ENCODE data around the gene CCDC90B. TPM values are rescaled to one million over a fixed set of nuclear protein-coding genes. Genes with fewer than 3 reads are reported as not detected.
A peak's percentile ranks its signal among the peaks of the same experiment; 100 is the strongest.

The CCDC90B gene
- polyA plus RNA-seq, 1 donor (not counting 4 experiments of a cell fraction or from before 2014, with no cell fraction given), result 46.9 TPM

DNA sequence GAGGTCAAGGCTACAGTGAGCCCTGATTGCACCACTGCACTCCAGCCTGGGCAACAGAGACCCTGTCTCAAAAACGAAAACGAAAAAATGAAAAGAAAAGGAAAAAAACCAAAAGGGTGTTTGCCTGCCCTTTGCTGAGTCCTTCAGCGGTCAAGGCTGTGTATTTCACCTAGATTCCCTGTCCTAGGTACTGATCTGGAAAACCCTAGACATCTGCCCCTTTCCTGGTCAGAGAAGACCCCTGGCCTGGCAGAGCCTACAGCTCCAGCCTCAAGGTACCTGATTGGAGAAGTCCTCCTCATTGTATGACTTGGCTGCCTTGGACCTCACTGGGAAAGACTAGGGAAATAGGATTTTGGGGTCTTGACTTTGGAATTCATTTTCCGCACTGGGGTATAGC lies 8.0 kb upstream of the CCDC90B start:
- Histone ChIP-seq H2AFZ (ENCODE audit: control insufficient read depth, low read length) (no peak overlapping the region), H3K9ac (ENCODE audit: control insufficient read depth, extremely low read depth, insufficient read depth, low read length) (no peak overlapping the region), H3K9me1 (ENCODE audit: control insufficient read depth, extremely low read depth, insufficient read depth, low read length) (no peaks in the 10 kb centered on the region), H3K27ac (ENCODE audit: control insufficient read depth, insufficient read depth, low read length) (no peak overlapping the region), H3K79me2 (ENCODE audit: control insufficient read depth, insufficient read depth, low read length) (no peaks in the 10 kb centered on the region), H3K9me3 (ENCODE audit: control insufficient read depth, low read depth, low read length) (no peaks in the 10 kb centered on the region), H3K4me1 (ENCODE audit: control insufficient read depth, extremely low read depth, insufficient read depth, low read length) (no peaks in the 10 kb centered on the region), H3K27me3 (ENCODE audit: control insufficient read depth, extremely low read depth, insufficient read depth, low read length) (no peaks in the 10 kb centered on the region), H3K4me3 (ENCODE audit: control insufficient read depth in 2 of 3, extremely low read depth in 1 of 3, insufficient read depth in 2 of 3, low read depth in 1 of 3, low read length in 3 of 3) (no peak overlapping the region), H3K4me2 (ENCODE audit: control insufficient read depth, extremely low read depth, insufficient read depth, low read depth, low read length) (no peak overlapping the region), H4K20me1 (ENCODE audit: control insufficient read depth, extremely low read depth, insufficient read depth, low read length) (no peaks in the 10 kb centered on the region), H3K36me3 (ENCODE audit: control insufficient read depth in 2 of 2, extremely low read depth in 1 of 2, insufficient read depth in 2 of 2, low read length in 2 of 2) (no peaks in the 10 kb centered on the region)
- no peak for TF ChIP-seq EZH2 (IDR thresholded peaks at IDR 0.05; ENCODE audit: low read length)
- no peak for FAIRE-seq
- dilution Hi-C loops (cut with MboI; ENCODE audit: extremely low pct_ligation_motif_present, low sequenced_read_pairs), result no loop called here
- DNase-seq (ENCODE audit: low read depth, low spot score), result no peak

DNA sequence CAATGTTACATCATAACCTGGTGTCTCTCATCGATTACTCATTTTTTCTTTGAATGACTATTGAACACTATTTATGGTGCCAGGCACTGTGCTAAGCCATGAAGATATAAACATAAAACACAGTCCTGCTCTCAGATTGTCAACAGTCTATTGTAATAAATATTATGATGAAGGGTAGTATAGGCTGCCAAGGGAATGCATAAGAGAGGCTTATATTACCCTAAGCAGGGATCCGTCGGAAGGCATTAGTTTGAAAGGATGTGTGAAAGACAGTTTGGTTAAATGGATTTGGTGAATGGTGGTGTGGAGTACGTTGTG lies 7.2 kb upstream of the CCDC90B start:
- no peaks in the 10 kb centered on the region for H3K36me3 ChIP-seq (ENCODE audit: control insufficient read depth in 2 of 2, extremely low read depth in 1 of 2, insufficient read depth in 2 of 2, low read length in 2 of 2)
- H3K27ac ChIP-seq (ENCODE audit: control insufficient read depth, insufficient read depth, low read length), result no peak overlapping the region
- no peaks in the 10 kb centered on the region for H3K27me3 ChIP-seq (ENCODE audit: control insufficient read depth, extremely low read depth, insufficient read depth, low read length)
- no peak overlapping the region for H3K4me2 ChIP-seq (ENCODE audit: control insufficient read depth, extremely low read depth, insufficient read depth, low read depth, low read length)
- H3K9ac ChIP-seq (ENCODE audit: control insufficient read depth, extremely low read depth, insufficient read depth, low read length), result no peak overlapping the region
- no peaks in the 10 kb centered on the region for H4K20me1 ChIP-seq (ENCODE audit: control insufficient read depth, extremely low read depth, insufficient read depth, low read length)
- H3K4me3 ChIP-seq (ENCODE audit: control insufficient read depth in 2 of 3, extremely low read depth in 1 of 3, insufficient read depth in 2 of 3, low read depth in 1 of 3, low read length in 3 of 3), result no peak overlapping the region
- FAIRE-seq, result no peak
- H3K9me3 ChIP-seq (ENCODE audit: control insufficient read depth, low read depth, low read length), result no peaks in the 10 kb centered on the region
- no peak for DNase-seq (ENCODE audit: low read depth, low spot score)
- no peaks in the 10 kb centered on the region for H3K79me2 ChIP-seq (ENCODE audit: control insufficient read depth, insufficient read depth, low read length)
- TF ChIP-seq, protein P1, sequence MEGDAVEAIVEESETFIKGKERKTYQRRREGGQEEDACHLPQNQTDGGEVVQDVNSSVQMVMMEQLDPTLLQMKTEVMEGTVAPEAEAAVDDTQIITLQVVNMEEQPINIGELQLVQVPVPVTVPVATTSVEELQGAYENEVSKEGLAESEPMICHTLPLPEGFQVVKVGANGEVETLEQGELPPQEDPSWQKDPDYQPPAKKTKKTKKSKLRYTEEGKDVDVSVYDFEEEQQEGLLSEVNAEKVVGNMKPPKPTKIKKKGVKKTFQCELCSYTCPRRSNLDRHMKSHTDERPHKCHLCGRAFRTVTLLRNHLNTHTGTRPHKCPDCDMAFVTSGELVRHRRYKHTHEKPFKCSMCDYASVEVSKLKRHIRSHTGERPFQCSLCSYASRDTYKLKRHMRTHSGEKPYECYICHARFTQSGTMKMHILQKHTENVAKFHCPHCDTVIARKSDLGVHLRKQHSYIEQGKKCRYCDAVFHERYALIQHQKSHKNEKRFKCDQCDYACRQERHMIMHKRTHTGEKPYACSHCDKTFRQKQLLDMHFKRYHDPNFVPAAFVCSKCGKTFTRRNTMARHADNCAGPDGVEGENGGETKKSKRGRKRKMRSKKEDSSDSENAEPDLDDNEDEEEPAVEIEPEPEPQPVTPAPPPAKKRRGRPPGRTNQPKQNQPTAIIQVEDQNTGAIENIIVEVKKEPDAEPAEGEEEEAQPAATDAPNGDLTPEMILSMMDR (optimal IDR thresholded peaks at IDR 0.05 in 1 of 3, IDR thresholded peaks at IDR 0.05 in 1 of 3, conservative IDR thresholded peaks at IDR 0.05 in 1 of 3; ENCODE audit: extremely low read depth in 1 of 3, insufficient read depth in 2 of 3, low read length in 3 of 3), result no peak
- TF ChIP-seq EZH2 (IDR thresholded peaks at IDR 0.05; ENCODE audit: low read length), result no peak
- no peaks in the 10 kb centered on the region for H3K9me1 ChIP-seq (ENCODE audit: control insufficient read depth, extremely low read depth, insufficient read depth, low read length)
- no peak overlapping the region for H2AFZ ChIP-seq (ENCODE audit: control insufficient read depth, low read length)
- dilution Hi-C loops (cut with MboI; ENCODE audit: extremely low pct_ligation_motif_present, low sequenced_read_pairs), result no loop called here
- no peaks in the 10 kb centered on the region for H3K4me1 ChIP-seq (ENCODE audit: control insufficient read depth, extremely low read depth, insufficient read depth, low read length)

DNA sequence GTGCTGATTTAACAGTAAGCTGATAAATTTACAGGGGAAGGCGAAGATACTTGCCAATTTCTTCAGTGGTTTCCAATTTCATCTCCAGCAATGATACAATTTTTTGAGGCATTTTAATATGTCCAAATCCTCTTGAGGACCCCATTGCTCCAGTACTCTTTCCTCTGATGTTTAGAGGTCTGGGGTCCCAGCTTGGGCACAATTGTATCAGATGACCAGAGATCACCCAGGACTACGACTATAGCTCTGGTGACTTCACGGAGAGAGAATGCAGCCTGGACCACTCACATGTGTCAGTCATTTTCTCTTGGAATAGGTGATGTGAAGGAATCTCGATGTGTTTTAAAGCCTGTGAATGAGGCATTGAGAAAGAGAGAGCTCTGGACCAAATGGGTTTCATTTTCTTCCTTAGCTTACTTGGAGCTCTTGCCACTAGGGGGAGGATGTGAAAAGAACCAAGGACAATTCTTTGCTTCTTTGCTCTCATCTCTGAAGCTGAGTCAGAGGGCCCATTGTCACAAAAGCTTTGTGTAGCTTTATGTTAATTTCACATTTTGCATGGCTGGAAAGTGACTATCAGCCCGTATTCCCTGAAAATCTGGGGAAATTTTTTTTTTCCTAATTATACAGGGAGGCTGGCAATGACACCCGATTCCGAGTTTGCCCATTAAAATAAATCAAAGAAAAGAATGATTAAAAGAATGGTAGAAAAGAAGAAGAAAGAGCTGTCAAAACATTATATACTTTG lies 6.7 kb upstream of the CCDC90B start:
- H3K4me2 ChIP-seq (ENCODE audit: control insufficient read depth, extremely low read depth, insufficient read depth, low read depth, low read length), result peak overlapping the region; percentile 72
- peak; percentile 13 for DNase-seq (ENCODE audit: low read depth, low spot score)
- no peaks in the 10 kb centered on the region for H3K79me2 ChIP-seq (ENCODE audit: control insufficient read depth, insufficient read depth, low read length)
- no peak overlapping the region for H3K4me3 ChIP-seq (ENCODE audit: control insufficient read depth in 2 of 3, extremely low read depth in 1 of 3, insufficient read depth in 2 of 3, low read depth in 1 of 3, low read length in 3 of 3)
- peak overlapping the region; percentile 58 for H2AFZ ChIP-seq (ENCODE audit: control insufficient read depth, low read length)
- no peaks in the 10 kb centered on the region for H3K9me1 ChIP-seq (ENCODE audit: control insufficient read depth, extremely low read depth, insufficient read depth, low read length)
- no peaks in the 10 kb centered on the region for H3K36me3 ChIP-seq (ENCODE audit: control insufficient read depth in 2 of 2, extremely low read depth in 1 of 2, insufficient read depth in 2 of 2, low read length in 2 of 2)
- peak; percentile 77 for FAIRE-seq
- no peaks in the 10 kb centered on the region for H3K27me3 ChIP-seq (ENCODE audit: control insufficient read depth, extremely low read depth, insufficient read depth, low read length)
- H3K9me3 ChIP-seq (ENCODE audit: control insufficient read depth, low read depth, low read length), result no peaks in the 10 kb centered on the region
- H3K27ac ChIP-seq (ENCODE audit: control insufficient read depth, insufficient read depth, low read length), result no peak overlapping the region
- TF ChIP-seq, protein P1 (optimal IDR thresholded peaks at IDR 0.05 in 1 of 3, IDR thresholded peaks at IDR 0.05 in 1 of 3, conservative IDR thresholded peaks at IDR 0.05 in 1 of 3; ENCODE audit: extremely low read depth in 1 of 3, insufficient read depth in 2 of 3, low read length in 3 of 3), result peak; percentile 35 to 77 (median 73)
- TF ChIP-seq EZH2 (IDR thresholded peaks at IDR 0.05; ENCODE audit: low read length), result no peak
- dilution Hi-C loops (cut with MboI; ENCODE audit: extremely low pct_ligation_motif_present, low sequenced_read_pairs), result no loop called here
- no peaks in the 10 kb centered on the region for H4K20me1 ChIP-seq (ENCODE audit: control insufficient read depth, extremely low read depth, insufficient read depth, low read length)
- no peak overlapping the region for H3K9ac ChIP-seq (ENCODE audit: control insufficient read depth, extremely low read depth, insufficient read depth, low read length)
- H3K4me1 ChIP-seq (ENCODE audit: control insufficient read depth, extremely low read depth, insufficient read depth, low read length), result no peaks in the 10 kb centered on the region

Data from keratinocyte (primary cell).